ACC112 (cell line): ENCODE measurements around the gene PTPRN2.

Source experiments
- H2AFZ ChIP-seq: fragments of 200-600 bp; sonication (generic); one replicate; pipeline ENCODE4 v1.6.0; 2017; ENCODE audit warnings: antibody characterized with exemption, low read length; ENCODE audit not compliant: unreplicated experiment
- H3K27ac ChIP-seq: fragments of 200-600 bp; sonication (generic); 2 replicates; pipeline ENCODE4 v1.5.1; 2014; ENCODE audit warnings: low read depth, mild to moderate bottlenecking, antibody characterized with exemption, low read length, moderate library complexity
- H3K27me3 ChIP-seq: fragments of 200-600 bp; sonication (generic); 2 replicates; pipeline ENCODE4 v1.6.1; 2014; ENCODE audit warnings: mild to moderate bottlenecking, antibody characterized with exemption, low read length, moderate library complexity, mixed read lengths; ENCODE audit not compliant: insufficient read depth
- H3K36me3 ChIP-seq: fragments of 200-600 bp; sonication (generic); 2 replicates; pipeline ENCODE4 v1.6.1; 2016; ENCODE audit warnings: mild to moderate bottlenecking, antibody characterized with exemption, low read length, moderate library complexity, mixed read lengths; ENCODE audit not compliant: insufficient read depth
- H3K4me1 ChIP-seq: fragments of 200-600 bp; sonication (generic); one replicate; pipeline ENCODE4 v1.6.1; 2016; ENCODE audit warnings: low read length, mixed read lengths; ENCODE audit not compliant: insufficient read depth, unreplicated experiment, control insufficient read depth
- H3K4me3 ChIP-seq: fragments of 200-600 bp; sonication (generic); 2 replicates; pipeline ENCODE4 v1.5.1; 2014; ENCODE audit warnings: mild to moderate bottlenecking, low read depth, low read length
- H3K79me2 ChIP-seq: fragments of 200-600 bp; sonication (generic); one replicate; pipeline ENCODE4 v1.6.0; 2016; ENCODE audit warnings: low read length; ENCODE audit not compliant: control insufficient read depth, unreplicated experiment, insufficient read depth

Gene PTPRN2

DNA sequence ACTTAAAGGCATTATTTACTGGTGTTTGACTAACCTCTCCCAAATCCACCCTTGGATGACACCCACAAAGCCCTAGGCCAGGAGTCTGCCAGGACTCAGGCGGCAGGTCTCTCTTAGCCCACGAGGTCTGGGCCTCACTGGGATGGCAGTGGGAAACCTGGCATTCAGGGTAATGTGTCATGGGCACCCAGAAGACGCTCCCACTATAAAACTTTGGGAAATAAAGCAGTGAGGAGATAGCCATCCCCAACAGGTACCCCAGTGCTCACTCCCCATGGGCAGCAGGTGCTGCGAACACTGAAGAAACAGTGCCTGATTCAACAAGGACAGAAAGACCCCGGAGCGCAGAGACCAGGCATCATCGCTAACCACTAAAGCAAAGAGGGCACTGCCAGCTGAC is 14.4 kb upstream of the PTPRN2 start:
- Histone ChIP-seq H3K4me1 (no peaks in the 10 kb centered on the region), H3K4me3 (no peak overlapping the region), H3K27me3 (no peaks in the 10 kb centered on the region), H2AFZ (no peak overlapping the region), H3K36me3 (no peaks in the 10 kb centered on the region), H3K27ac (no peak overlapping the region), H3K79me2 (no peaks in the 10 kb centered on the region)

DNA sequence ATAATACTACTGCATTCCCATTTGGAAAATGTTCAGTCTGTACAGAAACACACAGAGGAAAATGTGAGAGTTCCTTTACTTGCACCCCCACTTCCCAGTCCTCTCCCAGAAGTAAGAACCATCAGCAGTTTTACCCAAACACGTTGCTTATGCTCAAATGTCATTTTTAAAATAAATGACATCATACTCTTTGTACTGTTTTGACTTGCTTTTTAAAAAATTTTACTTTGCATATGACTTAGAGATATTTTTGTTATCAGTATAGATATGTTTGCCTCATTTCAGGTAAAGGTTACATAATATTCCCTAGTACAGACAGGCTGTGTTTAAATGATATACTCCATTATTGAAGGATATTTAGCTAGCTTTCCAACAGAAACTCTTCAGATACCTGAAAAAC is 13.5 kb upstream of the PTPRN2 start:
- Histone ChIP-seq H3K36me3 (no peaks in the 10 kb centered on the region), H3K27ac (no peak overlapping the region), H2AFZ (no peak overlapping the region), H3K4me1 (no peaks in the 10 kb centered on the region), H3K79me2 (no peaks in the 10 kb centered on the region), H3K4me3 (no peak overlapping the region), H3K27me3 (no peaks in the 10 kb centered on the region)

DNA sequence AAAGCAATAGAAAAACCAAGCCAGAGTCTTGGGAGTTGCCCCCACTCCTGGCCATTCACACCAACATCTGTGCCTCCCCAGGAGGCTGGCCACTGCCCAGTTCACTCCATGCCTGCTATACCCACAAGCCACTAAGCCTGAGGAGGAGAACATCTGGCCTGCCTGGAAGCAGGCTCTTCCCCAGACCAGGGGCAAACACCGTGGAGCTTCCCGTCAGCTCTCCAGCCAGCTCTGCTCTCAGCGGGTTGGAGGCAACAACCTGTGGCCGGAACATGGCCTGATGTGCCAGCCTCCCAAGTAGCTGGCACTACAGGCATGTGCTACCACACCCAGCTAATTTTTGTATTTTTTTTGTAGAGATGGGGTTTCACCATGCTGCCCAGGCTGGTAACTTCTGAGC is 9.1 kb upstream of the PTPRN2 start:
- Histone ChIP-seq H3K79me2 (no peaks in the 10 kb centered on the region), H3K36me3 (no peaks in the 10 kb centered on the region), H3K4me3 (no peak overlapping the region), H2AFZ (no peak overlapping the region), H3K27me3 (peaks cover 3% of the 10 kb centered on the region; the same call in 1 of the 2 replicates), H3K27ac (no peak overlapping the region), H3K4me1 (no peaks in the 10 kb centered on the region)

DNA sequence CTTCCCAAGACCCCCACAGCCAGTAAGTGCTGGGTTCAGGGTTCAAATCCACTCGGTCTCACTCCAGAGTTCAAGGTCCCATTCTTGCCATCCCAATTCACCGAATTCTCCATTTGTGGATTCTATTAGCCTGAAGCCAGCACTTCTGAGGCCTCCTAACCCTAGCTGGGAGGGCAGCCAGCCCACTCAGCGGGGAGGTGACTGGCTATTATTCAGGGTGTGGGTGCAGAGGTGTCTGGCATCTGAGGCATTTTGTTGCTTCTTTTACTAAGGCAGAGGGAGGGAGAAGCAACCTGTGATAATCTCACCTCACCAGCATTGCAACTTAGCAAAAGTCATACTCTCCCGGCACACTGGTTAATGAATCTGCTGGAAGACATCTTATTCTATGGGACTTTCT is 8.7 kb upstream of the PTPRN2 start:
- H2AFZ ChIP-seq: no peak overlapping the region

DNA sequence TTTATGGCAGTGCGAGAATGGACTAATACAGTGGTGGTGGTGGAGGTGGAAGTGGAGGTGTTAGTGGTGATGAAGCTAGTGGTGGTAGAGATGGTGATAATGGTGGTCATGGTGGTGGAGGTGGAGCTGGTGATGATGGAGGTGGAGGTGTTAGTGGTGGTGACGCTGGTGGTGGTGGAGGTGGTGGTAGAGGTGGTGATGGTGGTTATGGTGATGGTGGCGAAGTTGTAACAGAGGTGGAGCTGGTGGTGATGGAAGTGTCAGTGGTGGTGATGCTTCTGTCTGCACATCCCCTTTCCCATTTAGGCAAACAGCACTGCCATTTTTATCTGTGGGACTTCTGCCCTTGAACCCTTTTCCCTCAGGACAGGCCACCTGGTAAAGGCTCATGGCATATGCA is 7.4 kb upstream of the PTPRN2 start:
- Histone ChIP-seq H3K27me3 (peaks cover 12% of the 10 kb centered on the region), H2AFZ (no peak overlapping the region), H3K36me3 (no peaks in the 10 kb centered on the region), H3K4me3 (no peak overlapping the region), H3K27ac (no peak overlapping the region), H3K79me2 (no peaks in the 10 kb centered on the region), H3K4me1 (no peaks in the 10 kb centered on the region)

More for the DNA sequence above, 8.7 kb upstream of the PTPRN2 start:
- H3K4me3 ChIP-seq: no peak overlapping the region
- H3K4me1 ChIP-seq: no peaks in the 10 kb centered on the region
- H3K27me3 ChIP-seq: peaks cover 3% of the 10 kb centered on the region; the same call in 1 of the 2 replicates
- no peak overlapping the region for H3K27ac ChIP-seq
- H3K79me2 ChIP-seq: no peaks in the 10 kb centered on the region
- H3K36me3 ChIP-seq: no peaks in the 10 kb centered on the region

DNA sequence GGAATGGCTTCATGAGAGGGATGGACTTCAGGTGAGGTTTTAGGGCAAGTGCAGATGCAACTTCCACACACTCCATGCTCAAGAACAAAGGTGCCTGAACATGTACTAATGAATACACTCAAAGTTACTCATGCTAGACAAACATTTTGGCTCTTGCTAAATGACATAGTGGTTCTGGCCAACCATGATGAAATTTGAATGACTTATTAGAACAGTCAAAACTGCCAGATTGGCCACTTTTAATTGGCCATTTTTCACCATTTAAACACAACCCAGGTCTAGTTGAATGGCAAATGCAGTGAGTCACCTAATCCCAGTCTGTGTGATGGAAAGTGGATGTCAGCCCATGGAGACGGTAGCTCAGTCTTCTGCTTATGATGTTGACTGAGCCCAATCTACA is 4.9 kb upstream of the PTPRN2 start:
- no peaks in the 10 kb centered on the region for H3K36me3 ChIP-seq
- H3K4me1 ChIP-seq: no peaks in the 10 kb centered on the region
- H3K4me3 ChIP-seq: no peak overlapping the region
- H3K79me2 ChIP-seq: no peaks in the 10 kb centered on the region
- H2AFZ ChIP-seq: no peak overlapping the region
- peaks cover 33% of the 10 kb centered on the region for H3K27me3 ChIP-seq
- no peak overlapping the region for H3K27ac ChIP-seq

DNA sequence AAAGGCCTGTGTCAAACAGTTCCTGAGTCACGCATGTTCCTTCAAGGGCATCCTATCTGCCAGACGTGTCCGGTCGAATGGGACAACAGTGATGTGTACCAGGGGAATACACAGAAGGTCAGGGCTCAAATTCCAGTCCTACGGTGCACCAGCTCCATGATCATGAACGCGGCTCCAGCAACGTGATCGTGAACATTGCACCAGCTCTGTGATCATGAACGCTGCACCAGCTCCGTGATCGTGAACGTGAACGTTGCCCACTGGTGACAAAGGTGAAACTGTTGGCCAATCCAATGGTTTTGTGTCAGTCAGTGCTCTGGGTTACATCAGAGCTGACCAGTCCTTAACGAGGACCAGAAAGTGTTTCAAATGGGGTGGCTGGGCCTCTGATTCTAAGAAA is 4.3 kb upstream of the PTPRN2 start:
- Histone ChIP-seq H3K27ac (no peak overlapping the region), H3K4me3 (no peak overlapping the region), H3K4me1 (no peaks in the 10 kb centered on the region), H3K79me2 (no peaks in the 10 kb centered on the region), H3K36me3 (no peaks in the 10 kb centered on the region), H2AFZ (no peak overlapping the region), H3K27me3 (peaks cover 33% of the 10 kb centered on the region)

DNA sequence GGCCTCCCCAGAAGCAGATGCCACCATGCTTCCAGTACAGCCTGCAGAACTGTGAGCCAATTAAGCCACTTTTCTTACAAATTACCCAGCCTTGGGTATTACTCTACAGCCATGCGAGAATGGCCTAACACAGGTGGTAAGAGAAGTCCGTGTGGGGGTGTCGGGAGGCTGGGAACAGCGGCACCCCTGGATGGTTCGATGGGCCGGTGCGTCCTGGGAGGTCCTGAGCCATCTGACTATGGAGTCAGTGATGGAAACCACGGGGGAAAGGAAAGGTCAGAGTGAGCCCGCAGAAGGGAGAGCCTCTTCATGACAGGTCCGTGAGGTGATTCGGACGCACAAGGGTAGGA is 2.5 kb upstream of the PTPRN2 start:
- H3K4me3 ChIP-seq: no peak overlapping the region
- H3K36me3 ChIP-seq: no peaks in the 10 kb centered on the region
- H3K27me3 ChIP-seq: peaks cover 51% of the 10 kb centered on the region
- H3K79me2 ChIP-seq: no peaks in the 10 kb centered on the region
- no peaks in the 10 kb centered on the region for H3K4me1 ChIP-seq
- no peak overlapping the region for H2AFZ ChIP-seq
- H3K27ac ChIP-seq: no peak overlapping the region

DNA sequence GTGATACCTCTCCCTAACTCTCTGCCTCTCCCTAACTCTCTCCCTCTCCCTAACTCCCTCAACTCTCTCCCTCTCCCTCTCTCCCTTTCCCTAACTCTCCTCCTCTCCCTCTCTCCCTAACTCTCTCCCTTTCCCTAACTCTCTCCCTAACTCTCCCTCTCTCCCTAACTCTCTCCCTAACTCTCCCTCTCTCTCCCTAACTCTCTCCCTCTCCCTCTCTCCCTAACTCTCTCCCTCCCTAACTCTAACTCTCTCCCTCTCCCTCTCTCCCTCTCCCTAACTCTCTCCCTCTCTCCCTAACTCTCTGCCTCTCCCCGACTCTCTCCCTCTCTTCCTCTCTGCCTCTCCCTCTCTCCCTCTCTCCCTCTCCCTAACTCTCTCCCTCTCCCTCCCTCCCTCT is 2.0 kb upstream of the PTPRN2 start:
- no peaks in the 10 kb centered on the region for H3K4me1 ChIP-seq
- peaks cover 56% of the 10 kb centered on the region for H3K27me3 ChIP-seq
- H3K27ac ChIP-seq: no peak overlapping the region
- H2AFZ ChIP-seq: no peak overlapping the region
- no peaks in the 10 kb centered on the region for H3K79me2 ChIP-seq
- H3K36me3 ChIP-seq: no peaks in the 10 kb centered on the region
- H3K4me3 ChIP-seq: no peak overlapping the region

DNA sequence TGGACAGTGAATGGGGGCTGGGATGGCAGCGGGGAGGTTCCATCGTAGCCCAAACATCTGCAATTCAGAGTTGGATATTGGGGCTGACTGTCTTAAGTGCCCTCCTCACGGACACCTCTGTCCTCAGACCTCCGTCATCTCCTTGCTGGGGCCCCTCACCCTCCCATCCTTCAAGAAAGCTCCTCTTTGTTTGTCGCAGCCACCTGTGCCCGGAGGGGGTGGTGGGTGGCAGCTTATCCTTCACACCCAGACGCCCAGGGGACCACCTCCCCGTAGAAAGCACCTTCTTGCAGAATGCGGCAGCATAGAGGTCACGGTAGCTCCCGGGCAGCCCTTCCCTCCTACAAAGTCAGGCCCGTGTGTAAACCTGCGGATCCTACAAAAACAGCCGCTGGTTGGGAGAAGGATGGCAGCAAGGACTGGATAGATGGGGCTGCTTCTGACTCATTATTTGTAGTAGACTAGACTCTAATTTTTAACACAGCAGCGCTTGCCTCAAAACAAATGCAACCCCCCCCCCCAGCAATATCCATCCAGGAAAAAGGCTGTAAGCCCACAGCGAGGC is 1.3 kb upstream of the PTPRN2 start:
- H2AFZ ChIP-seq: no peak overlapping the region
- H3K4me3 ChIP-seq: no peak overlapping the region
- no peaks in the 10 kb centered on the region for H3K79me2 ChIP-seq
- H3K27me3 ChIP-seq: peaks cover 62% of the 10 kb centered on the region
- no peaks in the 10 kb centered on the region for H3K4me1 ChIP-seq
- no peaks in the 10 kb centered on the region for H3K36me3 ChIP-seq
- H3K27ac ChIP-seq: no peak overlapping the region

DNA sequence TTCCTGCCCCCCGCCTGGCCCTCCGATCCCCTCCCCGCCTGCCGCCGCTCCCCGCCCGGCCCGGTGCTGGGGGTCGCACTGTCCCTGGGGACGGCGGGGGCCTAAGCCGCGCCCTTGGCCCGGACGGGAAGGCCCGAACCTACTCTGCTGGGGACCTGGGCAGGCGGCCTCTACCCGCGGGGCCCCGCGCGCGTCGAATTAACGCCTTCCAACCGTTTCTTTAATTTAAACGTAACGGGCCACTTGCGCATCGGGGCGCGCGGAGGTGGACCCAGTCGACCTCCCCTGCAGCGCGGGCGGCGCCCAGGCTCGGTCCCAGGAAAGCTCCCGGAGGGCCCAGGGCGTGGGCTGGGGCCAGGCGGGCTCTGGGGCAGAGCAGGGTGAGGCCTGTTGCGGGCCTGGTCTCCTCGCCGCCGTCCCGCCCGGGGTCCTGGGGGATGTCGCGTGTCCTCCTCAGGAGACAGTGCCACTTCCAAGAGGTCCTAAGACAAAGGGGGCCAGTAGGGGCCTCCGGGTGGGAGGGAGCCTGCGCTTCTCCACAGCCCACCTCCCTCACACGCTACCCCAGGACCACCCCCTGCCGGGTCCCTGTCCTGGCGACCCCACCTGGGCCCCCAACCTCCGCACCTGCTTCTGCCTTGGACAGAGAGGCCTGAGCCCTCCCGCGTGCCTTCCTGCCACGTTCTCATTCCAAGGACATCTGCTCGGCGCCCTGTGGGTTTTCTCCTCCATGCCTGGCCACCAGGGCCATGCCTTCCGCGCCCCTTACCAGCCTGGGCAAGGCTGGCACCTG is 658 bp upstream of the PTPRN2 start:
- Histone ChIP-seq H3K4me3 (peak overlapping the region; percentile 53; the same call in 1 of the 2 replicates), H3K79me2 (no peaks in the 10 kb centered on the region), H3K27me3 (peaks cover 69% of the 10 kb centered on the region), H3K4me1 (no peaks in the 10 kb centered on the region), H3K36me3 (no peaks in the 10 kb centered on the region), H3K27ac (no peak overlapping the region), H2AFZ (no peak overlapping the region)
